Measurements from ENCODE around the gene TOPBP1.

The TOPBP1 gene

GRCh38 chr3:133576169-133576568 lies 85.6 kb downstream of the TOPBP1 start:
- H3K9ac ChIP-seq (ENCODE audit: low read length), result peak overlapping the region; percentile 93; the same call in 1 of the 2 replicates
- H3K79me2 ChIP-seq (ENCODE audit: low read length), result peaks cover 75% of the 10 kb centered on the region
- no peaks in the 10 kb centered on the region for H3K9me3 ChIP-seq (ENCODE audit: insufficient read depth, low read length)
- H3K27ac ChIP-seq (ENCODE audit: low read length), result peak overlapping the region; percentile 78; the same call in 1 of the 2 replicates
- no peak overlapping the region for H2AFZ ChIP-seq (ENCODE audit: low read depth, low read length)
- H3K4me1 ChIP-seq (ENCODE audit: low read length), result peaks cover 40% of the 10 kb centered on the region
- peaks cover 54% of the 10 kb centered on the region for H3K36me3 ChIP-seq (replicated peaks; ENCODE audit: low read depth, low read length)
- H3K4me2 ChIP-seq (ENCODE audit: low read length), result peak overlapping the region; percentile 85
- peaks cover 63% of the 10 kb centered on the region for H4K20me1 ChIP-seq (ENCODE audit: insufficient read depth, low read length)
- H3K27me3 ChIP-seq (ENCODE audit: low read depth, low read length), result no peaks in the 10 kb centered on the region
- TF ChIP-seq CTCF (IDR thresholded peaks at IDR 0.05; ENCODE audit: low read depth, low read length) (no peak), EZH2phosphoT487 (IDR thresholded peaks at IDR 0.05; ENCODE audit: low read depth) (no peak)
- H3K4me3 ChIP-seq (ENCODE audit: low read length), result peak overlapping the region; percentile 91

- H3K36me3 ChIP-seq (replicated peaks; ENCODE audit: low read depth, low read length), result peaks cover 48% of the 10 kb centered on the region
- peak overlapping the region; percentile 91 for H3K4me3 ChIP-seq (ENCODE audit: low read length)
- TF ChIP-seq EZH2phosphoT487 (IDR thresholded peaks at IDR 0.05; ENCODE audit: low read depth) (no peak), CTCF (IDR thresholded peaks at IDR 0.05; ENCODE audit: low read depth, low read length) (no peak)
- H2AFZ ChIP-seq (ENCODE audit: low read depth, low read length), result no peak overlapping the region
- peak overlapping the region; percentile 93 for H3K9ac ChIP-seq (ENCODE audit: low read length)
- peaks cover 49% of the 10 kb centered on the region for H3K4me1 ChIP-seq (ENCODE audit: low read length)
- H3K4me2 ChIP-seq (ENCODE audit: low read length), result peak overlapping the region; percentile 85
- H4K20me1 ChIP-seq (ENCODE audit: insufficient read depth, low read length), result peaks cover 52% of the 10 kb centered on the region
- H3K27ac ChIP-seq (ENCODE audit: low read length), result peak overlapping the region; percentile 78
- H3K9me3 ChIP-seq (ENCODE audit: insufficient read depth, low read length), result no peaks in the 10 kb centered on the region
- H3K27me3 ChIP-seq (ENCODE audit: low read depth, low read length), result no peaks in the 10 kb centered on the region
- H3K79me2 ChIP-seq (ENCODE audit: low read length), result peaks cover 64% of the 10 kb centered on the region
Measured at GRCh38 chr3:133575086-133575485, 86.7 kb downstream of the TOPBP1 start.

- peaks cover 44% of the 10 kb centered on the region for H3K36me3 ChIP-seq (replicated peaks; ENCODE audit: low read depth, low read length)
Measured at GRCh38 chr3:133574260-133574881, 87.4 kb downstream of the TOPBP1 start.

More at GRCh38 chr3:133574260-133574881, 87.4 kb downstream of the TOPBP1 start:
- H3K4me1 ChIP-seq (ENCODE audit: low read length), result peaks cover 52% of the 10 kb centered on the region
- no peaks in the 10 kb centered on the region for H3K27me3 ChIP-seq (ENCODE audit: low read depth, low read length)
- peak overlapping the region; percentile 91 for H3K4me3 ChIP-seq (ENCODE audit: low read length)
- H3K9ac ChIP-seq (ENCODE audit: low read length), result peak overlapping the region; percentile 93
- peaks cover 59% of the 10 kb centered on the region for H3K79me2 ChIP-seq (ENCODE audit: low read length)
- no peak overlapping the region for H2AFZ ChIP-seq (ENCODE audit: low read depth, low read length)
- peak; percentile 24; the same call in 1 of the 2 replicates for TF ChIP-seq CTCF (IDR thresholded peaks at IDR 0.05; ENCODE audit: low read depth, low read length)
- TF ChIP-seq EZH2phosphoT487 (IDR thresholded peaks at IDR 0.05; ENCODE audit: low read depth), result no peak
- H4K20me1 ChIP-seq (ENCODE audit: insufficient read depth, low read length), result peaks cover 47% of the 10 kb centered on the region
- H3K9me3 ChIP-seq (ENCODE audit: insufficient read depth, low read length), result no peaks in the 10 kb centered on the region
- peak overlapping the region; percentile 78 for H3K27ac ChIP-seq (ENCODE audit: low read length)
- peak overlapping the region; percentile 85 for H3K4me2 ChIP-seq (ENCODE audit: low read length)
